ENCODE measurements around the gene IL23R.

DNA sequence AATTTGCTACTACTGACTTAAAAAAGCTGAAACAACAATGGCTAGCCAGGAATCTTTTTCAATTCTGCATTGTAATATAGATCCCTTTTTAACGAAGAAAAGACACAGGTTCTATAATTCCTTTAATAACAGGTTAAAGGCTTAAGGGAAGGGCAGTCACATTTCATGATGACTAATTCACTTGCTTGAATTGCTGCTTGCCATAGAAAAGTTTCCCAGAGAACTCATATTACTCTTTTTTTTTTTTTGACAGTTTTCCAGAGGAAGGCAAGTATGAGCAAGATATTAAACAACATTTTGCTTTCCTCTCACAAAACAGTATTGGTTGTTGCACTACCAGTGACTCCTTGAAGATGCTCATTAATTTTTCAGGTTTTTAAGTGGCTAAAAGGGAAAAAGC is 60.9 kb downstream of the IL23R start:
- TF ChIP-seq, protein P1, sequence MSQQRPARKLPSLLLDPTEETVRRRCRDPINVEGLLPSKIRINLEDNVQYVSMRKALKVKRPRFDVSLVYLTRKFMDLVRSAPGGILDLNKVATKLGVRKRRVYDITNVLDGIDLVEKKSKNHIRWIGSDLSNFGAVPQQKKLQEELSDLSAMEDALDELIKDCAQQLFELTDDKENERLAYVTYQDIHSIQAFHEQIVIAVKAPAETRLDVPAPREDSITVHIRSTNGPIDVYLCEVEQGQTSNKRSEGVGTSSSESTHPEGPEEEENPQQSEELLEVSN (IDR thresholded peaks at IDR 0.05) = no peak
- TF ChIP-seq TCF12 (IDR thresholded peaks at IDR 0.05; ENCODE audit: low read depth, low read length) (no peak), RNF2 (IDR thresholded peaks at IDR 0.05; ENCODE audit: borderline replicate concordance, low read depth, low read length, missing control alignments, poor library complexity, severe bottlenecking) (no peak), POLR2A (IDR thresholded peaks at IDR 0.05; ENCODE audit: control extremely low read depth in 1 of 2, low read depth in 2 of 2, low read length in 2 of 2) (no peak)

Data from H1 (cell line).